ENCODE measurements around the gene SAV1.

The SAV1 gene

GRCh38 chr14:50594577-50595316 is 73.4 kb downstream of the SAV1 start:
- no peak for TF ChIP-seq CTCF (IDR thresholded peaks at IDR 0.05; ENCODE audit: control insufficient read depth, extremely low read depth, insufficient read depth)
- H3K4me3 ChIP-seq (ENCODE audit: low read depth, low read length), result no peak overlapping the region
- DNase-seq (ENCODE audit: low read depth), result no peak

GRCh38 chr14:50590464-50590863 is 77.6 kb downstream of the SAV1 start:
- no peak for DNase-seq (ENCODE audit: low read depth)
- no peak for TF ChIP-seq CTCF (IDR thresholded peaks at IDR 0.05; ENCODE audit: control insufficient read depth, extremely low read depth, insufficient read depth)
- no peak overlapping the region for H3K4me3 ChIP-seq (ENCODE audit: low read depth, low read length)

Measured in LNCaP clone FGC (cell line).